Keratinocyte (primary cell): ENCODE data around the gene ACAP3. TPM values are rescaled to one million over a fixed set of nuclear protein-coding genes. Genes with fewer than 3 reads are reported as not detected.

Experiments used
- DNase-seq: peaks from one replicate; pipeline ENCODE4 v3.0.0-alpha.2; 2011; ENCODE audit warnings: low read depth, missing footprints, low spot score
- FAIRE-seq: peaks from 2 replicates; lab custom pipeline; 2011; peaks lifted over from hg19 to GRCh38; lab: Jason Lieb, UNC
- H2AFZ ChIP-seq: 2 replicates; pipeline ENCODE4 v1.6.0; 2012; ENCODE audit warnings: low read length, control low read depth, inconsistent platforms; ENCODE audit not compliant: control insufficient read depth
- H3K27ac ChIP-seq: 2 replicates; pipeline ENCODE4 v1.5.1; 2011; ENCODE audit warnings: low read length; ENCODE audit not compliant: control insufficient read depth, insufficient read depth
- H3K27me3 ChIP-seq: 3 replicates; pipeline ENCODE4 v1.6.0; 2011; ENCODE audit warnings: low read length; ENCODE audit not compliant: control insufficient read depth, insufficient read depth; ENCODE audit errors: extremely low read depth
- H3K36me3 ChIP-seq, 2 experiments: 2 replicates in 1 of 2; 3 replicates in 1 of 2; pipeline ENCODE4 v1.5.1; 2011; ENCODE audit warnings: low read length in 2 of 2, mild to moderate bottlenecking in 1 of 2; ENCODE audit not compliant: control insufficient read depth in 2 of 2, insufficient read depth in 2 of 2; ENCODE audit errors: extremely low read depth in 1 of 2
- H3K4me1 ChIP-seq: 3 replicates; pipeline ENCODE4 v1.5.1; 2011; ENCODE audit warnings: low read length; ENCODE audit not compliant: control insufficient read depth, insufficient read depth; ENCODE audit errors: extremely low read depth
- H3K4me2 ChIP-seq: 3 replicates; pipeline ENCODE4 v1.6.0; 2011; ENCODE audit warnings: low read depth, low read length; ENCODE audit not compliant: control insufficient read depth, insufficient read depth; ENCODE audit errors: extremely low read depth
- H3K4me3 ChIP-seq, 3 experiments: fragments of 200-600 bp in 1 of 3; sonication (generic) in 1 of 3; 2 replicates in 2 of 3; 3 replicates in 1 of 3; pipeline ENCODE4 v1.5.1; 2011 to 2016; ENCODE audit warnings: low read length in 3 of 3, mild to moderate bottlenecking in 3 of 3, control low read depth in 2 of 3, inconsistent platforms in 1 of 3, low read depth in 1 of 3, mixed read lengths in 1 of 3, mixed run types in 1 of 3, moderate library complexity in 1 of 3; ENCODE audit not compliant: control insufficient read depth in 2 of 3, insufficient read depth in 2 of 3; ENCODE audit errors: extremely low read depth in 1 of 3
- H3K79me2 ChIP-seq: 2 replicates; pipeline ENCODE4 v1.6.0; 2012; ENCODE audit warnings: low read length; ENCODE audit not compliant: control insufficient read depth, insufficient read depth
- H3K9ac ChIP-seq: 3 replicates; pipeline ENCODE4 v1.6.0; 2011; ENCODE audit warnings: low read length; ENCODE audit not compliant: control insufficient read depth, insufficient read depth; ENCODE audit errors: extremely low read depth
- H3K9me1 ChIP-seq: 3 replicates; pipeline ENCODE4 v1.6.0; 2011; ENCODE audit warnings: low read length; ENCODE audit not compliant: control insufficient read depth, insufficient read depth; ENCODE audit errors: extremely low read depth
- H3K9me3 ChIP-seq: 2 replicates; pipeline ENCODE4 v1.5.1; 2012; ENCODE audit warnings: low read depth, low read length; ENCODE audit not compliant: control insufficient read depth
- H4K20me1 ChIP-seq: 3 replicates; pipeline ENCODE4 v1.6.0; 2011; ENCODE audit warnings: low read length; ENCODE audit not compliant: control insufficient read depth, insufficient read depth; ENCODE audit errors: extremely low read depth
- EZH2 ChIP-seq: IDR thresholded peaks from one replicate; pipeline ENCODE4 v1.6.1; 2012; ENCODE audit warnings: inconsistent platforms, mild to moderate bottlenecking, low read length, moderate library complexity
- dilution Hi-C: fragments of 300-500 bp; cut with MboI; formaldehyde crosslinking; loops from one replicate; pipeline ENCODE4 v1.7.0; 2020; ENCODE audit warnings: low sequenced_read_pairs; ENCODE audit not compliant: extremely low pct_ligation_motif_present
- polyA plus RNA-seq, 5 experiments: library from polyadenylated mRNA; depleted of rRNA in 3 of 5; stranded (reverse) in 3 of 5; stranded (forward) in 1 of 5; unstranded in 1 of 5; fragments of >200 nt; gene quantifications; 1 replicate in 1 of 5; 2 replicates in 3 of 5; 3 replicates in 1 of 5; pipeline versions ENCODE4 v1.2.1 to v1.2.3, GENCODE V29; 2011 to 2012; ENCODE audit warnings: missing spikeins in 2 of 5, low read depth in 1 of 5, low replicate concordance in 1 of 5
- TF ChIP-seq, protein P1 (sequence below), 3 experiments: IDR thresholded peaks in 1 of 3; conservative IDR thresholded peaks in 1 of 3; optimal IDR thresholded peaks in 1 of 3; 2 replicates in 2 of 3; 3 replicates in 1 of 3; pipeline versions ENCODE3 to v1.5.1; 2011; ENCODE audit warnings: low read length in 3 of 3, mild to moderate bottlenecking in 3 of 3, moderate library complexity in 2 of 3, control low read depth in 1 of 3, inconsistent platforms in 1 of 3; ENCODE audit not compliant: insufficient read depth in 2 of 3; ENCODE audit errors: extremely low read depth in 1 of 3

ACAP3 gene
- polyA plus RNA-seq, 1 donor (not counting 4 experiments of a cell fraction or from before 2014, with no cell fraction given) = 17.4 TPM

DNA sequence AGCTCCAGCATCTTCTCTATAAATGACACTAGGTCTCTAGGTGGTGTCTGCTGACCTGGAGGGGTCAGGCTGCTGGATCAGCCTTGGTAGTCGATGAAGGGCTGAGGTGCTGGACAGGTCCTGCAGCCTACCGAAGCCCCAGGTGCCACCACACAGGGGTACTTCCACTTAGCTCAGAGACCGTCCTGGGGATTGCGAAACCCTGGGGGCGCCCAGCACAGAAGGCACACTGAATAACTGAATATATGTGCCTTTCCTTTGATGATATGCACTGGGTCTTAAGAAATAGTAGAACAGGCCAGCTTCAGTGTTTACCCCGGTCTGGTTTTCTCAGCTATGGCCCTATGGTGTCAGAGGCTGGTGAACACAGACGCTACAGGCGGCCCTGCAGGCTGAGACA lies 45.0 kb downstream of the ACAP3 start:
- no peak overlapping the region for H3K27ac ChIP-seq

DNA sequence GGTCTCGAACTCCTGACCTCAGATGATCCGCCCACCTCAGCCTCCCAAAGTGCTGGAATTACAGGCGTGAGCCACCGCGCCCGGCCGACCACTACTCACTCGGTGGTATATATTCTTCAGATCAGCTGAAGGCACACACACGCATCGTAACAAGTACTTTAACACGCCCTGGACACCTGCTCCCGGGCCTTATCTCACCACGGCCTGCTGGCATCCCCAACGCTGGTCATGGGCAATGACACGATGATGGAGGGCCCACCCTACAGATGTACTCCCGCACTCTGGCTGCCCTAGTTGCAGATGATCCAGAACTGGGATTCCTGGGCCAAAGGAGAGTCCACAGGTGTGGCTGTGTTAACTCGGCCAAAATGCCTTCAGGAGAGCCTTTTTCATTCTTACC lies 45.7 kb downstream of the ACAP3 start:
- dilution Hi-C loops = no loop called here
- Histone ChIP-seq H3K79me2 (peaks cover 18% of the 10 kb centered on the region), H3K4me3 (no peak overlapping the region), H3K36me3 (peaks cover 38 to 43% of the 10 kb centered on the region in 2 experiments), H3K27ac (no peak overlapping the region), H3K9me1 (no peaks in the 10 kb centered on the region), H3K4me2 (no peak overlapping the region), H3K27me3 (no peaks in the 10 kb centered on the region), H3K9ac (no peak overlapping the region), H4K20me1 (peaks cover 21% of the 10 kb centered on the region), H2AFZ (no peak overlapping the region), H3K4me1 (peaks cover 20% of the 10 kb centered on the region), H3K9me3 (no peaks in the 10 kb centered on the region)
- no peak for FAIRE-seq
- no peak for DNase-seq
- TF ChIP-seq EZH2 = no peak
- TF ChIP-seq, protein P1, sequence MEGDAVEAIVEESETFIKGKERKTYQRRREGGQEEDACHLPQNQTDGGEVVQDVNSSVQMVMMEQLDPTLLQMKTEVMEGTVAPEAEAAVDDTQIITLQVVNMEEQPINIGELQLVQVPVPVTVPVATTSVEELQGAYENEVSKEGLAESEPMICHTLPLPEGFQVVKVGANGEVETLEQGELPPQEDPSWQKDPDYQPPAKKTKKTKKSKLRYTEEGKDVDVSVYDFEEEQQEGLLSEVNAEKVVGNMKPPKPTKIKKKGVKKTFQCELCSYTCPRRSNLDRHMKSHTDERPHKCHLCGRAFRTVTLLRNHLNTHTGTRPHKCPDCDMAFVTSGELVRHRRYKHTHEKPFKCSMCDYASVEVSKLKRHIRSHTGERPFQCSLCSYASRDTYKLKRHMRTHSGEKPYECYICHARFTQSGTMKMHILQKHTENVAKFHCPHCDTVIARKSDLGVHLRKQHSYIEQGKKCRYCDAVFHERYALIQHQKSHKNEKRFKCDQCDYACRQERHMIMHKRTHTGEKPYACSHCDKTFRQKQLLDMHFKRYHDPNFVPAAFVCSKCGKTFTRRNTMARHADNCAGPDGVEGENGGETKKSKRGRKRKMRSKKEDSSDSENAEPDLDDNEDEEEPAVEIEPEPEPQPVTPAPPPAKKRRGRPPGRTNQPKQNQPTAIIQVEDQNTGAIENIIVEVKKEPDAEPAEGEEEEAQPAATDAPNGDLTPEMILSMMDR (optimal IDR thresholded peaks at IDR 0.05 in 1 of 3, IDR thresholded peaks at IDR 0.05 in 1 of 3, conservative IDR thresholded peaks at IDR 0.05 in 1 of 3; ENCODE audit: extremely low read depth in 1 of 3, insufficient read depth in 2 of 3, low read length in 3 of 3) = no peak

More for the DNA sequence above, 45.0 kb downstream of the ACAP3 start:
- Histone ChIP-seq H3K9me1 (no peaks in the 10 kb centered on the region), H4K20me1 (peaks cover 21% of the 10 kb centered on the region), H3K79me2 (peaks cover 21% of the 10 kb centered on the region), H3K9ac (no peak overlapping the region), H3K27me3 (no peaks in the 10 kb centered on the region), H3K9me3 (no peaks in the 10 kb centered on the region), H3K4me1 (peaks cover 20% of the 10 kb centered on the region), H2AFZ (no peak overlapping the region), H3K36me3 (peaks cover 37 to 43% of the 10 kb centered on the region in 2 experiments), H3K4me2 (no peak overlapping the region), H3K4me3 (no peak overlapping the region)
- DNase-seq (no peak), FAIRE-seq (no peak)
- TF ChIP-seq, protein P1 (optimal IDR thresholded peaks at IDR 0.05 in 1 of 3, IDR thresholded peaks at IDR 0.05 in 1 of 3, conservative IDR thresholded peaks at IDR 0.05 in 1 of 3; ENCODE audit: extremely low read depth in 1 of 3, insufficient read depth in 2 of 3, low read length in 3 of 3) = no peak
- dilution Hi-C loops = no loop called here
